Esophagus (tissue), 2 donors: ENCODE measurements around the gene FHIP2A. TPM values are rescaled to one million over a fixed set of nuclear protein-coding genes. Genes with fewer than 3 reads are reported as not detected.
"Not testable (repeated sequence)": the region's sequence is repeated elsewhere in the genome, so short reads cannot be mapped to it uniquely, and the experiment has no call there.

Experiments used
- H3K27ac ChIP-seq, 2 donors: one replicate each; pipeline ENCODE4 v1.5.1; 2013; ENCODE audit warnings: low read depth in 2 of 2, mild to moderate bottlenecking in 2 of 2, inconsistent platforms in 1 of 2, low read length in 1 of 2, moderate library complexity in 1 of 2
- H3K27me3 ChIP-seq, 2 donors: one replicate each; pipeline ENCODE4 v1.6.1; 2013; ENCODE audit warnings: low read length in 2 of 2, control low read depth in 1 of 2, mild to moderate bottlenecking in 1 of 2; ENCODE audit not compliant: insufficient read depth in 2 of 2, control insufficient read depth in 1 of 2
- H3K36me3 ChIP-seq, 2 donors: one replicate each; pipeline ENCODE4 v1.6.1; 2013; ENCODE audit warnings: low read length in 1 of 2; ENCODE audit not compliant: control insufficient read depth in 2 of 2, insufficient read depth in 2 of 2
- H3K4me1 ChIP-seq, 2 donors: one replicate each; pipeline ENCODE4 v1.6.1; 2013; ENCODE audit warnings: low read length in 1 of 2; ENCODE audit not compliant: control insufficient read depth in 2 of 2, insufficient read depth in 2 of 2
- H3K4me3 ChIP-seq, 2 donors: one replicate each; pipeline ENCODE4 v1.5.1; 2013; ENCODE audit warnings: low read length in 2 of 2, mild to moderate bottlenecking in 2 of 2, low read depth in 1 of 2, moderate library complexity in 1 of 2
- H3K9me3 ChIP-seq, 2 donors: one replicate each; pipeline ENCODE4 v1.6.1; 2013; ENCODE audit warnings: mild to moderate bottlenecking in 2 of 2, low read depth in 1 of 2, low read length in 1 of 2, moderate library complexity in 1 of 2; ENCODE audit not compliant: control insufficient read depth in 2 of 2, insufficient read depth in 1 of 2
- WGBS, 2 donors: extraction: QIAGEN DNeasy Blood & Tissue Kit; methylation state at CpG; one replicate each; pipeline ENCODE4 v1.1.7; 2013; 5-methylcytosine and 5-hydroxymethylcytosine counted together
- polyA plus RNA-seq, 2 donors: library from polyadenylated mRNA; stranded (reverse); fragments of 200-250 nt; gene quantifications; one replicate each; pipeline ENCODE4 v1.2.3, GENCODE V29; 2013
- donor health status: healthy with polysubstance abuse.
- donor health status: Bipolar disorder and iron deficiency.

The FHIP2A gene
- 1 to 10 TPM; 3.1 to 3.2 TPM for polyA plus RNA-seq

GRCh38 chr10:114821293-114821914 lies at the start of gene FHIP2A:
Gene FHIP2A (plus strand): TSS chr10:114821780. CDS start chr10:114822079, 299 bp downstream.
- Histone ChIP-seq H3K9me3 (no peaks in the 10 kb centered on the region), H3K4me1 (no peaks in the 10 kb centered on the region), H3K27ac (peak within 1 kb of the TSS; percentile 95 to 99), H3K27me3 (no peaks in the 10 kb centered on the region), H3K36me3 (no peaks in the 10 kb centered on the region), H3K4me3 (peak within 1 kb of the TSS; percentile 80 to 98)
- 1% methylated on average over 32 to 59 of the region's 59 CpGs for WGBS, 2 donors

GRCh38 chr10:114772496-114773196 lies 48.9 kb upstream of the FHIP2A start:
- no peaks in the 10 kb centered on the region for H3K36me3 ChIP-seq
- peaks cover 0 to 3% of the 10 kb centered on the region in 2 donors for H3K4me1 ChIP-seq
- no peak overlapping the region for H3K27ac ChIP-seq
- H3K27me3 ChIP-seq, result no peaks in the 10 kb centered on the region
- no peak overlapping the region for H3K4me3 ChIP-seq
- WGBS, 2 donors, result 100% methylated on average over 1 of the region's 1 CpG
- H3K9me3 ChIP-seq, result no peaks in the 10 kb centered on the region

GRCh38 chr10:114773197-114773532 lies 48.4 kb upstream of the FHIP2A start:
- H3K27ac ChIP-seq, result no peak overlapping the region
- H3K36me3 ChIP-seq, result no peaks in the 10 kb centered on the region
- H3K27me3 ChIP-seq, result no peaks in the 10 kb centered on the region
- 71 to 88% methylated on average over 3 of the region's 3 CpGs for WGBS, 2 donors
- H3K9me3 ChIP-seq, result no peaks in the 10 kb centered on the region
- peaks cover 0 to 3% of the 10 kb centered on the region in 2 donors for H3K4me1 ChIP-seq
- H3K4me3 ChIP-seq, result no peak overlapping the region

- 80 to 85% methylated on average over 3 of the region's 3 CpGs for WGBS, 2 donors
- H3K9me3 ChIP-seq, H3K36me3 ChIP-seq, H3K4me3 ChIP-seq, H3K27ac ChIP-seq, H3K27me3 ChIP-seq, H3K4me1 ChIP-seq: not testable (repeated sequence)
Measured at GRCh38 chr10:114775082-114775481, 46.5 kb upstream of the FHIP2A start.

GRCh38 chr10:114777415-114777814 lies 44.2 kb upstream of the FHIP2A start:
- no peaks in the 10 kb centered on the region for H3K4me1 ChIP-seq
- H3K27me3 ChIP-seq, result no peaks in the 10 kb centered on the region
- 92 to 97% methylated on average over 1 of the region's 1 CpG for WGBS, 2 donors
- no peak overlapping the region for H3K4me3 ChIP-seq
- no peaks in the 10 kb centered on the region for H3K9me3 ChIP-seq
- no peak overlapping the region for H3K27ac ChIP-seq
- no peaks in the 10 kb centered on the region for H3K36me3 ChIP-seq

GRCh38 chr10:114779803-114780576 lies 41.6 kb upstream of the FHIP2A start:
- H3K4me1 ChIP-seq, result no peaks in the 10 kb centered on the region
- peak overlapping the region in 1 of 2 donors; percentile 21 for H3K27ac ChIP-seq
- no peaks in the 10 kb centered on the region for H3K27me3 ChIP-seq
- H3K4me3 ChIP-seq, result no peak overlapping the region
- H3K36me3 ChIP-seq, result no peaks in the 10 kb centered on the region
- 22 to 29% methylated on average over 3 of the region's 3 CpGs for WGBS, 2 donors
- H3K9me3 ChIP-seq, result no peaks in the 10 kb centered on the region

GRCh38 chr10:114780577-114781184 lies 40.9 kb upstream of the FHIP2A start:
- no peaks in the 10 kb centered on the region for H3K27me3 ChIP-seq
- H3K27ac ChIP-seq, result no peak overlapping the region

GRCh38 chr10:114782666-114783065 lies 38.9 kb upstream of the FHIP2A start:
- WGBS, 2 donors, result 93 to 95% methylated on average over 7 of the region's 7 CpGs
- H3K9me3 ChIP-seq, result no peaks in the 10 kb centered on the region
- H3K4me3 ChIP-seq, result no peak overlapping the region
- H3K27me3 ChIP-seq, result no peaks in the 10 kb centered on the region
- no peaks in the 10 kb centered on the region for H3K36me3 ChIP-seq
- H3K4me1 ChIP-seq, result no peaks in the 10 kb centered on the region
- H3K27ac ChIP-seq, result no peak overlapping the region

More at GRCh38 chr10:114780577-114781184, 40.9 kb upstream of the FHIP2A start:
- WGBS, 2 donors, result 63 to 70% methylated on average over 2 of the region's 2 CpGs
- Histone ChIP-seq H3K4me1 (no peaks in the 10 kb centered on the region), H3K9me3 (no peaks in the 10 kb centered on the region), H3K36me3 (no peaks in the 10 kb centered on the region), H3K4me3 (no peak overlapping the region)

- Histone ChIP-seq H3K27me3 (no peaks in the 10 kb centered on the region), H3K27ac (no peak overlapping the region), H3K9me3 (no peaks in the 10 kb centered on the region), H3K36me3 (no peaks in the 10 kb centered on the region), H3K4me1 (no peaks in the 10 kb centered on the region), H3K4me3 (no peak overlapping the region)
- WGBS, 2 donors, result 76 to 79% methylated on average over 7 of the region's 7 CpGs
Measured at GRCh38 chr10:114783686-114784085, 37.9 kb upstream of the FHIP2A start.
